Activated naive CD4-positive, alpha-beta T cell treated with anti-CD3 and anti-CD28 coated beads, Interleukin-2, amount 50 U/mL, for 72 hours (primary cell): ENCODE data around the gene SAV1. TPM values are rescaled to one million over a fixed set of nuclear protein-coding genes. Genes with fewer than 3 reads are reported as not detected.
"Not testable (repeated sequence)": the region's sequence is repeated elsewhere in the genome, so short reads cannot be mapped to it uniquely, and the experiment has no call there.

Experiments
- ATAC-seq, 2 donors: fragments of 150-1000 bp; cut with Tn5 transposase; 2 replicates each; pipeline ENCODE4 v1.10.0; 2021; ENCODE audit warnings: mild to moderate bottlenecking in 2 of 2, moderate library complexity in 2 of 2
- DNase-seq, 2 donors: peaks; one replicate each; pipeline ENCODE4 v3.0.0; 2021 to 2022; ENCODE audit warnings: low spot score in 2 of 2
- H3K27ac Mint-ChIP-seq, 2 donors: one replicate each; pipeline ENCODE4 v1.8.0; 2022; ENCODE audit warnings: mild to moderate bottlenecking in 2 of 2, mixed read lengths in 2 of 2
- H3K36me3 Mint-ChIP-seq, 2 donors: one replicate each; pipeline ENCODE4 v1.8.0; 2022; ENCODE audit warnings: mixed read lengths in 2 of 2
- H3K9me3 Mint-ChIP-seq, 2 donors: one replicate each; pipeline ENCODE4 v1.8.0; 2022; ENCODE audit warnings: mixed read lengths in 2 of 2
- total RNA-seq, 2 donors: library from RNA; stranded (reverse); gene quantifications; one replicate each; pipeline ENCODE4 v1.2.3, GENCODE V29; 2022

Gene SAV1
- total RNA-seq, 2 donors from 2014 or later: 7.1 to 13.9 TPM

GRCh38 chr14:50624947-50625346, 43.2 kb downstream of the SAV1 start:
- not testable (repeated sequence) for H3K36me3 Mint-ChIP-seq, H3K9me3 Mint-ChIP-seq, ATAC-seq, DNase-seq
- peak overlapping the region in 1 of 2 donors; percentile 14 for H3K27ac Mint-ChIP-seq

GRCh38 chr14:50624447-50624846, 43.7 kb downstream of the SAV1 start:
- H3K9me3 Mint-ChIP-seq: no peaks in the 10 kb centered on the region

DNA sequence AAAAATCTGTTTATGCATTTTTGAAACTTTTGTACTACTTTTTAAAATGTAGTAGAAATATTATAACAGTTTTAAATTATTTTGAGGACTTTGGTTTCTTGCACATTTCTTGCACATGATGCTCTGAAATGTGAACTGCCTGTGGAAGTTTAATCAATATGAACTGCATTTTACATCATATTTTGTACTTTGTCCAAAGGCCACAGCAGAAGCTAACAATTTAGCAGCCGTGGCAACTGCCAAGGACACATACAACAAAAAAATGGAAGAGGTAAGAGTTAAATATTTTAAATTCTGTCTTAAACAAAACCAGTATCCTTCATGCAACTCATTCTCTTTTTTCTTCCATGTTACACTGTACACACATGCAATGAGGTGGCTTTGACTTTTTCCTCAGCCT, 45.1 kb downstream of the SAV1 start:
- Mint-ChIP-seq H3K27ac (no peak overlapping the region), H3K9me3 (no peaks in the 10 kb centered on the region), H3K36me3 (no peaks in the 10 kb centered on the region)
- ATAC-seq (no peak), DNase-seq (no peak)

More at GRCh38 chr14:50624447-50624846, 43.7 kb downstream of the SAV1 start:
- no peaks in the 10 kb centered on the region for H3K36me3 Mint-ChIP-seq
- no peak overlapping the region for H3K27ac Mint-ChIP-seq
- DNase-seq (no peak), ATAC-seq (no peak)

- ATAC-seq (no peak), DNase-seq (no peak)
- no peak overlapping the region for H3K27ac Mint-ChIP-seq
- no peaks in the 10 kb centered on the region for H3K36me3 Mint-ChIP-seq
- no peaks in the 10 kb centered on the region for H3K9me3 Mint-ChIP-seq
These were observed 47.8 kb downstream of the SAV1 start for GRCh38 chr14:50620341-50620740.

- Mint-ChIP-seq H3K36me3 (no peaks in the 10 kb centered on the region), H3K9me3 (no peaks in the 10 kb centered on the region), H3K27ac (no peak overlapping the region)
- DNase-seq (no peak), ATAC-seq (peak; percentile 37 to 64)
These were observed 48.5 kb downstream of the SAV1 start for GRCh38 chr14:50619569-50620141.

GRCh38 chr14:50616275-50616674, 51.8 kb downstream of the SAV1 start:
- no peak overlapping the region for H3K27ac Mint-ChIP-seq
- DNase-seq (no peak), ATAC-seq (no peak)
- no peaks in the 10 kb centered on the region for H3K36me3 Mint-ChIP-seq
- H3K9me3 Mint-ChIP-seq: no peaks in the 10 kb centered on the region

GRCh38 chr14:50615552-50615951, 52.6 kb downstream of the SAV1 start:
- Mint-ChIP-seq H3K27ac (no peak overlapping the region), H3K36me3 (no peaks in the 10 kb centered on the region), H3K9me3 (no peaks in the 10 kb centered on the region)
- ATAC-seq (no peak), DNase-seq (no peak)

DNA sequence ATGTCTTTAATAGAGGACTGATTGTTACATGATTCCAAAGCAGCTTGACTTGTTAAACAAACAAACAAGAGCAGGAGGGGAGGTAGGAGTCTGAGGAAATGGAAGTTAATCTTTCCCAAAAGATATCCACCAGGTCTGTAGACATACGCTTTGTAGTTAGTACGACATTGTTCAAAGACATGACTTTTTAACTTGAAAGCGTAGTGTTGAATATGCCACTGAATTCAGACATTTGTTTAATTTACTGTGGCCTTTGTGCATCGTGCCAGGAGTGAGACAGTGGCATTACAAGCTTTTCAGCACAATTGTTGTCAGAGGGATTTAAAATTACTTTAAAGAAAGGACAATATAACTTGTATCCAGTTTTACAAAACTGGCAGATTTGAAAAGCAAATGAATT, 53.0 kb downstream of the SAV1 start:
- DNase-seq (no peak), ATAC-seq (no peak)
- no peaks in the 10 kb centered on the region for H3K9me3 Mint-ChIP-seq
- H3K36me3 Mint-ChIP-seq: no peaks in the 10 kb centered on the region
- no peak overlapping the region for H3K27ac Mint-ChIP-seq

GRCh38 chr14:50612806-50613205, 55.3 kb downstream of the SAV1 start:
- H3K9me3 Mint-ChIP-seq: no peaks in the 10 kb centered on the region
- DNase-seq: no peak
- no peaks in the 10 kb centered on the region for H3K36me3 Mint-ChIP-seq
- H3K27ac Mint-ChIP-seq: no peak overlapping the region
- ATAC-seq: no peak

DNA sequence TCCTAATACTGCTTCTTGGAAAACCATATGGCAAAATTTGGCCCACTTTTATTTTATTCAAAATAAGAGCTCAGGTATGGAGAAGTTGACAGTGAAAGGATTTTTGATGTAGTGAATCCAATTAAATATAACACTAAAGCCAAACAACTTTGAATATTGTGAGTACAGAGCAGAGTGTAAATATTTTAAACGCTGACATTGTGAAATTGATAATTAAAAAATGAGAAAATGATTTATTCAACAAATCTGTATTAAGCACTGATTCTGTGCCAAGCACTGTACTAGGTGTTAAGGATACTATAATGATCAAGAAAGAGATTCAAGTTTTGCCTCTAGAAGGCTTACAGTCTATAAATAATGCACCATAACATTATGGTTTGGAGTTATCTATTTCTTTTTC, 57.6 kb downstream of the SAV1 start:
- H3K9me3 Mint-ChIP-seq: no peaks in the 10 kb centered on the region
- no peaks in the 10 kb centered on the region for H3K36me3 Mint-ChIP-seq
- no peak overlapping the region for H3K27ac Mint-ChIP-seq
- no peak for ATAC-seq
- no peak for DNase-seq

DNA sequence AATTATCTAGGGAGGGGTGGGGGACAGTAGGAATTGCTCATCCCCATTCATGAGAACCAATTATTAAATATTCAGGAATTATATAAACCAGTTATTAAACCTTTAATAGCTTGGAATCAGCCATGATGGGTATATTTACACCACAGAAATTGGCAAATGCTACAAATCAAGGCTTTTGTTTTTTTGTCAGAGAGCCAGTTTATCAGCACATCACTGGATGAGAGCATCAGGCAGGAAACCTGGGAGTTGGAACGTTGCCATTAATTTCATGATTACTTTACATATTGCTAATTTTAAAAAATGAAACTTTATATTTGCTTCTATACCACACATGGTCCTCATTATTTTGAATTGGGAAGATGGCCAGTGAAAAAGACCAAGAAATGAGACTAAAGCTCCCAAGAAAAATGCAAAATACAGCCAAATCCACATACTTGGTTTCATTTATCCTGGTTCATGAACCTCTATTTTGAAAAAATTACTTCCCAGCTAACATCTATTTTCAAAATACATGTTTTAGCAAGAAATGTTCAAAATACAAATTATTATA, 59.7 kb downstream of the SAV1 start:
- no peaks in the 10 kb centered on the region for H3K9me3 Mint-ChIP-seq
- H3K36me3 Mint-ChIP-seq: no peaks in the 10 kb centered on the region
- ATAC-seq (no peak), DNase-seq (no peak)
- no peak overlapping the region for H3K27ac Mint-ChIP-seq

GRCh38 chr14:50607761-50608160, 60.3 kb downstream of the SAV1 start:
- no peaks in the 10 kb centered on the region for H3K36me3 Mint-ChIP-seq
- DNase-seq: no peak
- no peak overlapping the region for H3K27ac Mint-ChIP-seq
- no peak for ATAC-seq
- no peaks in the 10 kb centered on the region for H3K9me3 Mint-ChIP-seq

GRCh38 chr14:50607181-50607580, 60.9 kb downstream of the SAV1 start:
- ATAC-seq (peak in 1 of 2 donors; percentile 93), DNase-seq (peak in 1 of 2 donors; percentile 7)
- H3K9me3 Mint-ChIP-seq: no peaks in the 10 kb centered on the region
- no peak overlapping the region for H3K27ac Mint-ChIP-seq
- H3K36me3 Mint-ChIP-seq: no peaks in the 10 kb centered on the region

- no peak for DNase-seq
- Mint-ChIP-seq H3K36me3 (no peaks in the 10 kb centered on the region), H3K27ac (no peak overlapping the region), H3K9me3 (no peaks in the 10 kb centered on the region)
- no peak for ATAC-seq
These were observed 61.6 kb downstream of the SAV1 start for GRCh38 chr14:50606468-50606867.

GRCh38 chr14:50605766-50606165, 62.3 kb downstream of the SAV1 start:
- ATAC-seq: no peak
- H3K27ac Mint-ChIP-seq: no peak overlapping the region
- H3K36me3 Mint-ChIP-seq: no peaks in the 10 kb centered on the region
- H3K9me3 Mint-ChIP-seq: no peaks in the 10 kb centered on the region
- no peak for DNase-seq

GRCh38 chr14:50603565-50603964, 64.5 kb downstream of the SAV1 start:
- DNase-seq (no peak), ATAC-seq (no peak)
- Mint-ChIP-seq H3K27ac (no peak overlapping the region), H3K9me3 (no peaks in the 10 kb centered on the region), H3K36me3 (no peaks in the 10 kb centered on the region)

GRCh38 chr14:50602035-50602434, 66.1 kb downstream of the SAV1 start:
- DNase-seq (no peak), ATAC-seq (no peak)
- H3K36me3 Mint-ChIP-seq: no peaks in the 10 kb centered on the region
- H3K9me3 Mint-ChIP-seq: no peaks in the 10 kb centered on the region
- no peak overlapping the region for H3K27ac Mint-ChIP-seq

- DNase-seq: no peak
- ATAC-seq: no peak
- H3K9me3 Mint-ChIP-seq: no peaks in the 10 kb centered on the region
- H3K36me3 Mint-ChIP-seq: no peaks in the 10 kb centered on the region
- no peak overlapping the region for H3K27ac Mint-ChIP-seq
These were observed 66.7 kb downstream of the SAV1 start for GRCh38 chr14:50601394-50601793.
